ENCODE data around the gene GLT1D1.

- TF ChIP-seq CSRNP3 (CRISPR knock-in tag; IDR thresholded peaks at IDR 0.05) (no peak), PATZ1 (CRISPR knock-in tag; IDR thresholded peaks at IDR 0.05; ENCODE audit: borderline replicate concordance) (no peak), SNAI2 (CRISPR knock-in tag; IDR thresholded peaks at IDR 0.05) (no peak), ZNF8 (CRISPR knock-in tag; IDR thresholded peaks at IDR 0.05) (no peak), ZFP30 (CRISPR knock-in tag; IDR thresholded peaks at IDR 0.05) (no peak), ARNTL (CRISPR knock-in tag; IDR thresholded peaks at IDR 0.05; ENCODE audit: borderline replicate concordance, low read depth) (no peak), CSDC2 (CRISPR knock-in tag; IDR thresholded peaks at IDR 0.05) (no peak), ZNF565 (CRISPR knock-in tag; conservative IDR thresholded peaks at IDR 0.05; ENCODE audit: low read depth) (no peak), OSR1 (CRISPR knock-in tag; IDR thresholded peaks at IDR 0.05) (no peak), ZNF70 (CRISPR knock-in tag; IDR thresholded peaks at IDR 0.05) (no peak), BACH2 (CRISPR knock-in tag; IDR thresholded peaks at IDR 0.05; ENCODE audit: borderline replicate concordance) (no peak), PPARA (CRISPR knock-in tag; IDR thresholded peaks at IDR 0.05; ENCODE audit: borderline replicate concordance) (no peak), ESRRG (CRISPR knock-in tag; IDR thresholded peaks at IDR 0.05) (no peak)
Observed at GRCh38 chr12:128856791-128857078, 3.5 kb downstream of the GLT1D1 start.
